ENCODE results near the gene GRM5.

The GRM5 gene

DNA sequence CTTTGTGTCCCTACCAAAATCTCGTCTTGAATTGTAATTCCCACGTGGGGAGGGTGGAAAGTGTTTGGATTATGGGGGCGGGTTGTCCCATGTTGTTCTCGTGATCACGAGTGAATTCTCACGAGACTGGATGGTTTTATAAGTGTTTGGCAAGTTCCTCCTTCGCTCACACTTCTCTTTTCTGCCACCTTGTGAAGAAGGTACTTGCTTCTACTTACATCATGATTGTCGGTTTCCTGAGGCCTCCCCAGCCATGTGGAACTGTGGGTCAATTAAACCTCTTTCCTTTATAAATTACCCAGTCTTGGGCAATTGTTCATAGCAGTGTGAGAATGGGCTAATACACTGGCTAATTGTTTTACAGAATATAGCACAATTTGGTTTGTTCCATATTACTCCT lies 326.3 kb downstream of the GRM5 start:
- DNase-seq (ENCODE audit: low spot score) (no peak), FAIRE-seq (no peak)

DNA sequence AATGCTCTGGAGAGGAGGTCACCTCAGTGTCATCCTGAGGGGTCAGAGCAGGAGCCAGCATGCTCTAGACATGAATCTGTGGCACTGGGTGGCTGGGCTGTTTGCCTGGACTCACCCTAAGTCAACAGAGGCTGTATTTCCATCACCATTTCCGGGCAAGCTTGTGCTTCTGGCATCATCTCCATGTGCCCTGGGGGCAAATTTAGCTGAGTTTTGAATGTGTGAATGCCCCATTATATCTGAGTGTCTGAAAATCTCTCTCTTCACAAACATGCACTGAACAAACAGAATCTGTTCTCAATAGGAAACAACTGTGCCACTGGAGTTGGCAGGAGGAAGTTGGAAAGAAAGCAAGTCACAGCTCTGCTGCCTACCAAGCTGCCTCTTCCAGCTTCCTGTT lies 356.2 kb downstream of the GRM5 start:
- DNase-seq (ENCODE audit: low spot score) (no peak), FAIRE-seq (no peak)

DNA sequence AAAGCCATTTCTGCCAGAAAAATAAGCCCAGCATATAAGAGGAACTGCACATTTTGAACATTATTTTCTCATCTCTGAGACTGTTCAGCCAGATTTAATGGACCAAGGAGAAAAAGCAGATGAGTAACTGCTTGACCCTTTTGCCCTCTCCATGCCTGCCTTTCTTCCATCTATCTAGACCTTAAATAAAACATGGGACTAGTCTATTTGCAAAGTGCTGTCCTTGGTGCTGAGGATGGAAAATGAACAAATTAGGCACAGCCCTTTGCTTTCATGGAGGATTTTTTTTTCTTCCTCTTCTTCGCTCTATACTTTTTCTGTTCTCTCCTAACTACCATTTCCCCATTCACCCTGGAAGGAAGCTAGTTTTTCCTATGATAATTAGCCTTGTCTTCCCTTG lies 361.3 kb downstream of the GRM5 start:
- no peak for FAIRE-seq
- DNase-seq (ENCODE audit: low spot score), result no peak

DNA sequence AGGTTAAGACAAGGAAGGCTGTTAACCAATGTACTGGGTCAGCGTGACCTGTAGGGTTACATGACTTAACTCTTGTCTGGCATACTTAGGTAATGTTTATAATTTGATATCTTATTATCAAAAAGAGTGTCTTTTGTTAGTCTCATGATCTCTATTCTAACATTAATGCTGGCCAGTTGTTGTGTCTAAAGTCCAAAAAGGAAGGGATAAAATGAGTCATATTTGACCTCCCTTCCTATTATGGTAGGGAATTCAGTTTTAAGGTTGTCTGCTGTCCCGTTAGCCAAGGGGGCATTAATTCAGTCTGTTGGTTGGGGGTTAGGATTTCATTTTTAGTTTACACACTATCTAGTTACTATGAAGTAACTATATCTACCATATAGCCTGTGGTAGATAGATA lies 364.0 kb downstream of the GRM5 start:
- FAIRE-seq, result no peak
- no peak for DNase-seq (ENCODE audit: low spot score)

DNA sequence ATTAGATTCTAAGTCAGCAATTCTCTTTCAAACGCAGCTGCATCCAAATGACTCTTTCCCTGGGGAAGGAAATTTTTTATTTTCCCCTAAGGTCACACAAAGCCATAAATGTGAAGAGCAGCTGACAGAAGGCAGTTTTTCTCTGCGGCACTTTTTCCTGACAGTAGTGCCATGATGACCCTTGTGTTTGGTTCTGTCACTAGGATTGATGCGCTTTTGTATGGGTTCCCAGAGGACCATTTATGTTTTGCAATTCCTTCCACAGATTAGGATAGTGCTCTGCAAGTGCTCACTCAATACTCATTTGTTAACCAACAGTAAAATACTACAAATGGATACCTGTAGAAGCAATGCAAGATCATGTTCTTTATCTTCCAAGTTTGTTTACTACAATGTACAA lies 368.6 kb downstream of the GRM5 start:
- DNase-seq (ENCODE audit: low spot score) (no peak), FAIRE-seq (no peak)

DNA sequence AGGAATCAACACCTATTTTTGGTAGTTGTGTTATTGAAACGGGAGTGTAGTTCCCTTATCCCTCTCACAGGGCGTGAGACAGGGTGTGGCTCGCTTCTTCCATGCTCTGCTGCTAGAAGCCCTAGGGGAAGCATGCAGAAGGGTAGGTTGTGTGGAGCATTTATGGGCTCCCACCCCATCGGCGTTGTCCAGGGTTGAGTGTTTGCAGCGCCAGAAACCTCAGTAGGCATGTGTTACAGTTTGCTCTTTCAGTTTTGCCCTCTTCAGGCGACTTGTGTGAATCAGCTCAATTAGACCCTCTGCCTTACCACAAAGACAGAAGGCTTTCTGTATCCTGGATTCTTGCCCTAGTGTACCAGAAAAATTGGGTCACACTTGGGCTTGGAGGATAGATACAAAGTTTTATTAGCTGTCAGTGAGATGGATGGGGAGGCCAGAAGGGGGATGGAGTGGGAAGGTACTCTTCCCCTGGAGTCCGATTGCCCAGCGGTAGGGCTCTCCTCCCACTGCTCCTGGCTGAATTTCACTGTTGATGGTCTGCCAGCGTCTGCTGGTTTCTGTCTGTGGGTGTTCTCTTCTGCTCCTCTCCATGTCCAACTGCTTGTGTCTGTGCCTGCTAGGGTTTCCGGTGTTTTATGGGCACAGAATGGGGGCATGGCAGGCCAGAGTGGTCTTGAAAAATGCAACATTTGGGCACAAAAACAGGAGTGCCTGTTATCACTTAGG lies 369.9 kb downstream of the GRM5 start:
- FAIRE-seq (no peak), DNase-seq (ENCODE audit: low spot score) (no peak)

DNA sequence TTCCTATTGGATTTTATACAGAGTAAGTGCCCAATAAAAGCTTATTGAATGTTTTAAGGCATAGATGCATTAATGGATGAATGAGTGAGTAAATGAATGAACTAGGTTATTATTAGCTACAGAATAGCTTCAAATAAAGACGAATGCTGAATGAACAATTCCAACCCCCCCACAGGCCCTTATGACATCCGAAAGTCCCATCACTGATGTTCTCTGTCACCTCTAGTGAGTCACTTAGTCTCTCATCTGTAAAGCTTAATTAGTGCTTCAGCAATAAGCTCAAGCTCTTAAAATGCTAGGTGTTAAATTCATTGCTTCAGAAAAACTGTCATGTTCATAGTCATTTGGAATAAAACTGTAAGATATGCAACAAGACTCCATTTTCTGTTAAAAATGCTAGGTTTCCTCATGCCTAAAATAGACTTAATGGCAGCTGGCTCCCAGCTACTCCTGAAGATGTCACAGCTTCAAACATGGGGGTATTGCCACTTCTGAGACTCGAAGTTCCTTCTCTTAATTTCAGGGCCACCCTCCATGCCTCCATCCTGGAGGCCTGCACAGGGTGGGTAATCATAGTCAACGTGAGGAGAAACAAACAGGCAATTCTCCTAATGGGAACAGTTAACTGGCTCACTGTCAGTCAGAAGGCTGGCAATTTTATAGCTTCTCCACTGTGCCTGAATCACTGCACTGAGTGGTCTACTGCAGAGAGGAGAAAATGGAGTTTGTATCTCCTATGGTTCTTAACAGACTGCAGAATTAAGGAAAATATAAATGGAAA lies 373.3 kb downstream of the GRM5 start:
- no peak for DNase-seq (ENCODE audit: low spot score)
- no peak for FAIRE-seq

DNA sequence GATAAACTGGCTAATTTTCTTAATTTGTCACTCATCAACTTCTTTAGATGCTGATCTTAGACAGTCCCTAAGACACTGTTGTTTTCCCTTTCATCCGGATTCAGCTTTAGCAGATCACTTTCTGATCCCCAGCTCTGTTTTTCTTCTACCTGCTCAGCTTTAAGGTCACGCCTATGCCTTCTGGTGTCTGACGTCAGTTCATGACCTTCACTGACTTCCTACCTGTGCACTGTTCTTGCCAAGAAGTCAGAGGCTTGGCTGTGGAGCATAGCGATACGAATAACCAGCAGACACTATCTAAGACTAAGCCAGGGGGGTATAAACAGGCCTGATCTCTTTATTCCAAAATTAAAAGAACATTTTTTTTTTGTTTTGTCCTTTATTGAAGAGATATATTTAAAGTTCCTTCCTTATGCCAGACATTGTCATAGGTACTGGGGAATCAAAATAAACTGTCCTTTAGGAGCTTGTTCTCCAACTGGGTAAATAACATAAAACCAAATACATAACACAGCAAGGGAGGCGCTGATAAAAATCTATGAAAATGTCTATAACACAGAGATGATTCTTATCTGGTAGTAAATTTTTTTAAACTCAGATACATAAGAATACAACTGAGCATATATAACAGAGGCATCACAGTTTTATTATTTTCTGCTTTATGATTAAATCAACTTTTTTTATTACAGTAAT lies 376.1 kb downstream of the GRM5 start:
- FAIRE-seq, result no peak

DNA sequence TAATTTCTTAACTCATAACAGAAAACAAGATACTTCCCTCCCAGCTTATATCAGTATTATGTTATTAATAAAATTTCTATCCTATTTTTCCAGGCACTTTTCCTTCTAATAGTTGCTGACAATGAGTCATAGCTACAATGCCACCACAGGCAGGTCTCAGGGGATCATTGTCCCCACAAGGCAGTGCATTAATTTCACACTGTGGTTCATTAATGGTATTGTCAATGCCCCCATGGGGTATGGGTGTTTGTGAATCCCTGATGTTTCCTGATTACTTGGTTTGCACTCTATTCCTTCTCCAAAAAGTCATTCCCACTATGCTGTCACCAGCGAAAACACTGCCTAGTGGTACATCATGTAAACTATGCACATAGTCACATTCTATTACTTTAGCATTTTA lies 382.8 kb downstream of the GRM5 start:
- no peak for FAIRE-seq

More for the DNA sequence above, 376.1 kb downstream of the GRM5 start:
- DNase-seq (ENCODE audit: low spot score), result no peak

DNA sequence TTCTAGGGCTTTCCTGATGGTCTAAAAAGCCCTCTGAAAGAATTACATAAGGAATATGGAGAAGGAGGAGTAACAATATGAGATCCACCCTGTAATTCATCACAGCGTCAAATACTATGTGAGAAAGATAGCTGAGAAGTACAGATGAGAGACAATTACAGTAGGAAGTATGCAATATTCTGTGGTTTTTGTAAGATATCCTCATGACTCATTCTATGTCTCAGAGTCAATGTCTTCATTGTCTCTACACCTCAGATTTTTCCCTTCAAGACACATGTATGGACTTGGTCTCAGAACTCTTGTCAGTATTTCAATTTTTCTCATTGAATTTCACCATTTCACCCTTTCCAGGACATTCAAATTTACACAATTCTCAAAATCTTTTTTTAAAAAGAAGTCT lies 385.0 kb downstream of the GRM5 start:
- DNase-seq (ENCODE audit: low spot score) (peak; percentile 6), FAIRE-seq (no peak)

More for the DNA sequence above, 382.8 kb downstream of the GRM5 start:
- DNase-seq (ENCODE audit: low spot score), result no peak

DNA sequence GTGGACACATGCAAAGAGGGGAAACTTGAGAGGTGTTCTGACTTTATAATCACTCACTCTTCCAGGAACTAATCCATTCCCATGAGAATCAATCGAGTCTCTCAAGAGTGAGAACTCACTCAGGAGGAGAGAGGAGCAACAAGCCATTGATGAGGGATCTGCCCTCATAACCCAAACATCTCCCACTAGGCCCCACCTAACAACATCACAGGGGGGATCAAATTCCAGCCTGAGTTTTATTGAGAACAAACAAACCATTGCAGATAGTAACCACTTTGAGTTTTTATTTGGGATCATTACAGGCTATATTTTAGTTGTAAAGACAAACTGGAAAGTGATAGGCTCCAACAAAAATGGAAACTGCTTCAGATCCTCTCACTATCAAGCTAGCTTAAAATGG lies 399.4 kb downstream of the GRM5 start:
- FAIRE-seq (no peak), DNase-seq (ENCODE audit: low spot score) (no peak)

DNA sequence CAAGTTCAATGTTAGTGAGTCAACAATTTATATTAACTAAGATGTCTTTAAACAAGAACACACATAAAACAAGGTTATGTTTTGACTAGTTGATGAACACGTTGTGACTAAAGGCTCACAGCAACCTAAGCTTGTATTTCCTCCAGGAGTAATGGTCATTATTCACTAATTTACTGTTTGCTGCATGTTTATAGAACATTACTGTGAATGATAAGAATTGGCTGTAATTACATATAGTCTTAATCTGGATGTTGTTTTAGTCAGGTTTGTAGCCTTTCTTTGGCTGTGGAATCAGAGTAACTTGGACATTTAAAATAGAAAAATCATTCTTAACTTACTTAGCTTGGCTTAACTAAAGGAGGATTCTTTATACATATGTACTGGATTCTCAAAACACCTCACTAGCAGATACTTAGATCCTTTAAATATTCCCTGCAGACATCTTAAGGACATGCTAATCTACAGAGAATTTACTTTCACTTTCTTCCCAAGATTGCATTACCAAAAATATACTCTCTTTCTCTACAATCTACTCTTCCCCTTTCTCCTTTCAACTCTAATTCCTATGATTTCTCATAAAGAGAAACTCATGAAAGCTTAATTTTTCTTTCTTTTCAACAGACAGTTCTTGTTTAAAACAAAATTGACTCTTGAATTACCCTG lies 408.6 kb downstream of the GRM5 start:
- DNase-seq (ENCODE audit: low spot score) (no peak), FAIRE-seq (no peak)

DNA sequence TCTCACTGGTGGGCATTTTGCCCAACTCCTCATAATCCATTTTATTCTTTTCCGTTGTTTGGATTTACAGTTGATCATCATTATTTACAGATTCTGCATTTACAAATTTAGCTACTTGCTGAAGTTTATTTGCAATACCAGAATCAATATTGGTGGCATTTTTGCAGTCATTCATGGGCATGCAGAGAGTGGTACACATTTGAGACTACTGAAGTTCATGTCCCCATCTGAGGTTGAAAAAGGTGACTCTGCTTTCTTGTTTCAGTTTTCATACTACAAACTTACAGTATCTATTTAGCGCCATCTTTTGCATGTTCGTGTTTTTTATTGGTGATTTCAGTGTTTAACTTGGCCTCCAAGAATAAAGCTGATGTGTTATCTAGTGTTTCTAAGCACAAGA lies 409.5 kb downstream of the GRM5 start:
- DNase-seq (ENCODE audit: low spot score) (no peak), FAIRE-seq (no peak)

DNA sequence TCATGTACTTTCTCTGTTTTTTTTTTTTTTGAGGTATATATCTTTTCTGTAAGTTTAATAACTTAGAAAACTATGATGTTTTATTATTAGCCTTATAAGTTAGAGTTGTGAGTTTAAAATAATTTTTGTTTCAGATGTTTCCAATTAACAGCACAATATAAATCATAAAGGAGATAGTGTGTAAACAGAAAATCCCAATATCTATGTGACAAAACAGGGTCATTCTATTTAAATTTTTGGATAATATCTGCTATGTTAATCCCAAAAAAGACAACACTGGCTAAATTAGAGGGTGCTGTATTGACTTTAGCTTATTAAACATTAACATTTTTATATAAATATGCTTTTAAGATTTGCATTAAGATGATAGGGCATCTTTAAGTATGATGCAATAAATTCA lies 410.1 kb downstream of the GRM5 start:
- no peak for DNase-seq (ENCODE audit: low spot score)
- no peak for FAIRE-seq

DNA sequence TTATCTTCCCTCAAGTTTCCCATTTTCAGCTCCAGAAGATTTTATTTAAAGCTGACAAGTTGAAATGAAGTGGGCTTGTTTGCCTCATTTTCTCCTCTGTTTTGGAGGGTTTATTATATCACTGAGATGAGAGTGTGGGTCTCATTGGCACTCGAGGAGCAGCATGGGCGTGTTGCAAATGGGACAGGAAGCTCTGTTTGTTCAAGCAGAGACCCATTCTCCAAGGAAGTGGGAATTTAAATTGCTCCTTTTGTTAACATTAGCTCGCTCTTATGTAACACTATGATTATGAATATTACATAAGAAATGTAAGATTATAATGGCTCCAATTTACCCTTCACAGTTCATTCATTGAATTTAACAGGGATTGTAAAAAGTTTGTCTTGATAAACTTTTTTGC lies 410.6 kb downstream of the GRM5 start:
- DNase-seq (ENCODE audit: low spot score) (no peak), FAIRE-seq (no peak)

DNA sequence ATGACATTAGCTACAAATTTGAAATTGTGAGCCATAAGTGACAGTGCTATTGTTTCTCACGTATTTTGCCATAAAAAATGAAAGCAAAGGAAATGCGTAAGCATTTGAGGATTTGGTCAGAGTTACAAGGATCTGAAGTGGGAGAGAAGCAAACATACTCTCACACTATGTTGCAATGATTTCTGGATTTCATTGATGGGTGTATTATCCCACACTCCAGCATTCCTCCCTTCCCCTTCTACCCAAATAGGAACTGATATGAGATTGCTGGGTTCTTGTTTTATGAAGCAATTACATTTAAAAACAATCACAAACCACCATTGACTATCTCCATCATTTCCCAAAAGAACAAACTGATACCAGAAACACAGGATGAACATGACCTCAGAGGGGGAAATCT lies 414.2 kb downstream of the GRM5 start:
- no peak for FAIRE-seq
- DNase-seq (ENCODE audit: low spot score), result no peak

DNA sequence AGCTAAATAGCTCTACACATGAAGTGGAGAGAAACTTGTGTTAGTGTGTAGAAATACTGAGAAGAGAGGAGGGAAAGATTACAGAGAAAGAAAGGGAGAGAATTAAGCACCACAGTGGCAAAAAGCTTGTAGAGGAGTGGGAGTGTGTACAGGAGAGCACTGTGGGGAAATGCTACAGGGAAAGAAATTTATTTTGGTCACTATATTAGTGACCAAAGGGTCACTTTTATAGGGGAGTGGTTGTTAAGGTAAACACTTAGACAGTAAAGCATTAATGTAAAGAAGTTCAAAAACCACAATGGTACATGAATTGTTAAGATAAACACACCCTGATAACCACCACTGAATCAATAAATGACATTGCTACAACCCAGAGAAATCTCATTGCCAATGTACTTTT lies 421.1 kb downstream of the GRM5 start:
- no peak for FAIRE-seq
- no peak for DNase-seq (ENCODE audit: low spot score)

DNA sequence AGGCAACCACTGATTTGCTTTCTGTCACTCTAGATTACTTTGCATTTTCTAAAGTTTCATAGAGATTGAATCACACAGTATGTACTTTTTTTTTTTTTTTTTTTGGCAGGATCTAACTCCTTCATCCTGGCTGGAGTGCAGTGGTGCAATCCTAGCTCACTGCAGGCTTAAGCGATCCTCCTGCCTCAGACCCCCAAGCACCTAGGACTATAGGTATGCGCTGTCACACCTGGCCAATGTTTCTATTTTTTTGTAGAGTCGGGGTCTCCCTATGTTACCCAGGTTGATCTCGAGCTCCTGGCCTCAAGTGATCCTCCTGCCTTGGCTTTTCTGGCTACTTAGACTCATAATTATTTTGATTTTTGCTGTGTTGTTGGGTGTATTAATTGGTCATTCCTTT lies 433.6 kb downstream of the GRM5 start:
- FAIRE-seq (no peak), DNase-seq (ENCODE audit: low spot score) (no peak)

DNA sequence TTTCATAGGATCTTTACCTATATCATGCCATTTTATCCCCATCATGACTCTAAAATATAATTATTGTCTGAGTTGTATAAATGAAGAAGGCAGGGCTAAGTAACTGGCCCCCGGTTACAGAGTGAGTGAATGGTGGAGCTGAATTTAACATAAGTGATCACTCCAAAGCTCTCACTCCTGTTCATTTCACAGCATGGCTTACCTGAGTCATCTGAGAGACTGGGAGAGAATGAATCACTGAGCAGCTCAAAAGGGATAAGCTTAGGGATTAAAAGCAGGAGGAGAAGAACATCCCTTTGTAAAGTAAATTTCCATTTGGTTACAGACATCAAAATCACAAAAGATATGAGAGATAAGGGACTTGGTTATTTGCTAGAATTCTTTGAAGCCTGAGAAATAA lies 434.3 kb downstream of the GRM5 start:
- DNase-seq (ENCODE audit: low spot score) (no peak), FAIRE-seq (no peak)

DNA sequence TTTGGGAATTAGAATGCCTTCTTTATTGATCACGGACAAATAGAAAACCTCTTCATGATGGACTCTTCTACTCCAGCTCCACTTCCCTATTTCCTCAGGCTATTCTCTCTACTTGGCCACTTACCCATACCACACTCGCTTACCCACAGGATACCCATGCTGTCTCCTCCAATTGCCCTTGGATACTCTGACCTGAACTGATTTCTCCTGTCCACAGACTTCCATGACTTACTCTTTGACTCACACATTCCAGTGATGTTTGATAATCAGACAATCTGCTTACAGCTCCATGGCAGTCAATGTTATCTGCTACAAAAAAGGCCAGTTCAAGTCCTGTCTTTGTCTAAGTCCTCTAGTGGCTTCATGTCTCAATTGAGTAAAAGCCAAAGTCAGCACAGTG lies 436.3 kb downstream of the GRM5 start:
- FAIRE-seq, result no peak
- no peak for DNase-seq (ENCODE audit: low spot score)

DNA sequence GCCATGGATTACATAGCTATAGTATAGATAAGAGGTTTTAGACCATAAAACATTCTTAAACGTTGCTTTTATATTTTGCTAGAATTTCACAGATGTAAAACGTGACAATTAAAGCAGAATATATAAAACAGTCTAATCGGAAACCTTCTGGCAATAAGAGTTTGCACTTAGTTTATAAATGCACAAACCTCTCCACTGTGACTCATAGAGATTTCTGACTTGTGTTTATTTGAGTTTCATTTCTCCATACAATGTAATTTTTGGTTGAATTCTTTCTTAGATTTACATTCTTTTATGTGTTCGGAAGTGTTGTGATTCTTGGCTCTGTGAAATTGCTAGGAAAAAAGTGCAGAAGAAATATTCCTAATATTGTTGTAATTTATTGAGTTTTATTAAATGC lies 439.6 kb downstream of the GRM5 start:
- no peak for FAIRE-seq

DNA sequence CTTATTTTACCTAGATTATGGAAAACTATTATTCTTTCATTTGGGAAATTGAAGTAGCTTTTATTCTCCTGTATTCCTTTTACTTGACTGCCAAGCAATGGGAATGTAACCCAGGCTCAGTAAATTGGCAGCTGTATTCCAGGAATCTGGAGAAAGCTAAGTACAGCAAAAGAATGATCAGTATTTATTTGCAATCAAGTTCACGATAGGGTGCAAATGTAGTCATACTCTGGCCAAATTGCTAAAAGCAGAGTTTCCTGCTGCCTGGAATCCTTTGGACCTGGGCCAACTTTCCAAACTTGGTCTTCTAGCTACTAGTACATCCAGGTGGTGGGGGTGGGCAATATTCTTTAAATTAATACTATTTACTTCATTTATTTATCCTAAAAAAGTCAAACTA lies 442.3 kb downstream of the GRM5 start:
- no peak for FAIRE-seq
- no peak for DNase-seq (ENCODE audit: low spot score)

More for the DNA sequence above, 439.6 kb downstream of the GRM5 start:
- DNase-seq (ENCODE audit: low spot score), result no peak
